ENCODE results near the gene DDX10.

Gene DDX10

DNA sequence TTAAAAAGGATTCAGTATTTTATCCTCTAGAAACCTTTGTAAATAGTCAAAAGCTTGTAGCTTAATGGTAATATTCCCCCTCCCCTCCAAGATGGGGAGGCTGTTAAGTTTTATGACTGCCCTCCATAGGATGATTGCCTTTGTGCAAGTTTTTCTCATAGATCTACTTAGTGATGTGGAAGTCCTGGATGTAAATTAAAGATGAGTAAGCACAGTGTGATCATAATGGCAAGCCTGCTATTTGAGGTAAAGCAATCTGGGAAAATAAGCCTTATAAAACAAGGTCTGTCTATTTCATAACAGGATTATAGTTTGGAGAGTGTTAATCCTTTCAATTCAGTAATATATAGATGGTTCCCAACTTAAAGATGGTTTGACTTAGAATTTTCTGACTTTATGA lies 216.3 kb downstream of the DDX10 start:
- DNase-seq, result no peak

DNA sequence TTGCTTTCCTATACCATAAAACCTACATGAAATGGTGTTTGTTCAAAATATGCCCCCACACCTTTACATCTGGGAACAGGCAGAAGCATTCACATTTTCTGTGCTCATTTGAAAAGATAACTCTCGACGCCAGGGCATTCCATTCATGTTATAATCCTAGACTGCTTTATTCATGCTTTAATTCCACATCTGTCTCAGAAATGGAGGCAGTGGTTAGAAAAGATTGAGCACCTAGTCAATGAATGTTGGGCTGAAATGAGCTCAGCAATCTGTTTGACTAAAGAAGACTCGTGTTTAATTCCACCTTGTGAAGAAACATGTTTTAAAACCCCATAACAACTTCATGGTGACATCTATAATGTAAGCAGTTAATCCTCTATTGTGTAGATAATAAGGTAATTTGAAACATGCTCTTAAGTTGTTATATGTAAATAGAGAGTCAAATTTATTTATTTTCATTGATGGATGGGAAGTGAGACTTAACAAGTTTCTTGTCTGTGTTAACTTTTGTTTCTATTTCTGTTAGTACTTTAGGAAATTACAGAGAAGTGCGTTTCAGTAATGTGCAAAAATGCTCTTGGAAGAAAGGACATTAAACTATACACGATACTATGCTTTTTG lies 217.5 kb downstream of the DDX10 start:
- no peak for DNase-seq

DNA sequence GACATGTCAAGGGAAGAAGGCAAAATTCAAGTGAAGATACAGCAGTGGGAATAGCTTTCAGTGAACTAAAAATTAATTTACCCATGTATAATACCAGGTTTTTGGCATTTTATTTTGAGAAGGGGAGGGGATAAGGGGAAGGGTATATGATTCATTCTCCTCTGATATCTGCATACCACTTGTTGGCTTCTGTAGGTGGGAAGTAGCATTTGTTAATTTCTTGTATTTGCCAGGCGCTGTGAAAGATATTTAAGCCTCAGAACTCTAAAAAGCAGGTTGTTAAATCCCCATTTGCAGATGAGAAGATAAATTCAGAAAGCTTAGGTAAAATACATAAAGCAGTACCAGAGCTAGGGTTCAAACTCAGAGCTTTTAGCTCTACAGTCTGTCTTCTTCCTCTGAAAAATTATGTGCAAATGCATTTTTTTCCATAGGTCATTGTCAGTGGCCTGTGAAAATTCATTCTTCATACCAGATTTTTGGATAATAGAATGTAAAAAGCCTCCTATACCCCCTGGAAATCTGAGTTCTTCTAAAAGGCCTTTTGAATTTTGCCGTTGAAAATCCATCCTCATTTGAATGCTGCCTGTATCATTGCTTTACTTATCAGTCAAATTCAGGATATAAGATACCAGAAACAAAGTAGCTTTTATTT lies 221.3 kb downstream of the DDX10 start:
- DNase-seq, result no peak

DNA sequence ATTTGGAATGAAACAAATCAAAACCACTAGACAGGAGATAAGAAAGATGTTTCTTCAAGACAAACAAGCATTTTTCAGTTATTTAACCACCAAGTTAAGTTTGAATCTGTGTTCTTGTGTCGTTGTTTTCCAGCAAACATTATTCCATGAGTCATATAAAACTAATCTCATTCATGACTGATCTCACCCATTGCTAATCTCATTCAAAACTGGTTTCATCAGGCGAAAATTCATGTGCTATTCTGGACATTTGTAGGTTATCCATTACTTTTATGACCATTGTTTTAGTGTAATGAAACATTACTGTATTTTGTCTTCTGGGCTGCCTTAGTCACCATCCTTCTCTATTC lies 221.8 kb downstream of the DDX10 start:
- DNase-seq, result no peak

DNA sequence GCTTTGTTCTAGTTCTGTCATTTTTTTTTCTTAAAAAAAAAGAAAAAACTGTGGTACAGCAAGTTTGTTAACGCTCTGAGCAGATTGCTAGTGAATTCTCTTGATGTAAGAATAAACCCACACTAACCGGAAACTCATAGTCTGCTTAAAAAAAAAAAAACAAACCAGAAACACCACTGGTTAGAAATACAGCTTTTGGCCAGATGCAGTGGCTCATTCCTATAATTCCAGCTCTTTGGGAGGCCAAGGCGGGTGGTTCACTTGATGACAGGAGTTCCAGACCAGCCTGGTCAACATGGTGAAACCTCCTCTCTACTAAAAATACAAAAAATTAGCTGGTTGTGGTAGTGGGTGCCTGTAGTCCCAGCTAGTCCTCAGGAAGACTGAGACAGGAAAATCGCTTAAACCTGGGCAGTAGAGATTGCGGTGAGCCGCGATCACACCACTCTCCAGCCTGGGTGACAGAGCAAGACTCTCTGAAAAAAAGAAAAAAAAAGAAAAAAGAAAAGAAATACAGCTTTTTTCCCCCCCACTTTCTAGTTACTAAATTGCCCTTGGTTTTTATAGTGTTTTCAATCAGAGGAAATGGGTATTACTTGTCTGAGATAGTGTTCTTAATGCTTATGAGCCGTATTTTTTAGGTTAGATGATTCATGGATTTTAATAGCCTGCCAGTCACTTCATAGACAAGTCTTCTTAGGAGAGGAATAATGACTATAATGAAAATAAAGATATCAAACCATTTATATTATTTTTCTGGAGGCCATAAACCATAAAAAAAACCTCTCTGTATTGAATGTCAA lies 222.8 kb downstream of the DDX10 start:
- peak; percentile 5 for DNase-seq

DNA sequence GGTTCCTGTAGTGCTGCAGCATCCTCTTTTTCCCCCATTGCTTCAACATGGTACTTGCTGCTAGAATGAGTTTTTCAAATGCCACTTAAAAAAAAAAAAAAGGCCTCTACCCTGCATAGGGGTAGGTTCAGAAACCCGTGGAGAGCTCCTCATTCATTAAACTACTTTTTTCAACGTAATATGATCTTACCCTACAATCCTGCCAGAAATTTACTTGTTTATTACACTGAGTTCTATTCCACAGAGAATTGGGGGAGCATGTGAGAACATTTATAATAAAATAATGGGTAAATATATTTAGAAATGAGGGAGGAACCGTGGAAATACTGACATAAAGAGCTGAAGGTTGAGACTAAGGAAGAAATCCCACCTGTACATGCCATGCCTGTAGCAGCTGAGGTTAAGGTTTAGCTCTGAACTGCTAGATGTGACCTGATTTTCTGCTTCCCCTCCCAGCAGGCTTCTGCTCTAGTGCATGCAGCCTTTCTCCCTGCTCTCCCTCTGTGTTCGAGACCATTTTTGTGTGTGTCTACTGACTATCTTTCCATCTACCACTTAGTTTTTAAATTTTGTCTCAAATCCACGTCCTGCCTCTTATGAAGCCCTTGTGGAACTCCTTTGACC lies 225.7 kb downstream of the DDX10 start:
- DNase-seq, result no peak

DNA sequence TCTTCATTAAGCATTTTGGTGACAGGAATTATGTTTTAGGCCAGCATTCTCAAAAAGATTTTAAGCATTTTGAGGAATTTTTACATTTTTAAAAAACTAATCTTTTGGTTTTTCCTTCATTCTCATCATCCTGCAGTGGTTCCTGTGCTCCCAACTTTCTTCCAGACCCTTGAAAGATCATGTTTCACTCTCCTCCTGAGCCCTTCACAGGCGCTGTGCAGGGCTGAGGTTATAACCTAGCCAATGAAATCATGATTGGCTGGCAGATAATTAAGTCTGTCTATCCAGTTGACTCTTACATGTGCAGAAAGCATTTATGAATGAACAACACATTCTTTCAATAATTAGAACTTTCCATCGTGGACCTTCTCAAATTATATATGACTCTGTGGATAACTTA lies 226.3 kb downstream of the DDX10 start:
- DNase-seq, result no peak

DNA sequence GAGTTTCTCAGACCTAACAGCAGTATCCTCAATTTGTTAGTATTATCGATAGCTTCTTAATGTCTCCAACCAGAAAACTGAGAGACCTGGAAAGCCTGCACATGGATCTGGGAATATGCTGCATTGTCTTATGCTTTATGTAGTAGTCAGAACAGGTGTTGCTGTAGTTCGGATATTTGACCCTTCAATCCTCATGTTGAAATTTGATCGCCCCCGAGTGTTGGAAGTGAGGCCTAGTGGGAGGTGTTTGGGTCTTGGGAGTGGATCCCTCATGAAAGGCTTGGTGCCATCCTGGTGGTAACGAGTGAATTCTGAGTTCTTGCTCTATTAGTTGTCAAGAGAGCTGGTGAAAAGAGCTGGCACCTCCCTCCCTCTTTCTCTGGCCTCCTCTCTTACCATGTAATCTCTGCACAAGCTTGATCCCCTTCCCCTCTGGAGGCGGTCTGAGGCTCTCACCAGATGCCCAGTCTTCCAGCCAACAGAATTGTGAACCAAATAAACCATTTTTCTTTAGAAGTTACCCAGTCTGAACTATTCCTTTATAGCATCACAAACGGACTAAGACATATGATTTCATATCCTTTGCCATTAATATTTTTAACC lies 227.1 kb downstream of the DDX10 start:
- no peak for DNase-seq

DNA sequence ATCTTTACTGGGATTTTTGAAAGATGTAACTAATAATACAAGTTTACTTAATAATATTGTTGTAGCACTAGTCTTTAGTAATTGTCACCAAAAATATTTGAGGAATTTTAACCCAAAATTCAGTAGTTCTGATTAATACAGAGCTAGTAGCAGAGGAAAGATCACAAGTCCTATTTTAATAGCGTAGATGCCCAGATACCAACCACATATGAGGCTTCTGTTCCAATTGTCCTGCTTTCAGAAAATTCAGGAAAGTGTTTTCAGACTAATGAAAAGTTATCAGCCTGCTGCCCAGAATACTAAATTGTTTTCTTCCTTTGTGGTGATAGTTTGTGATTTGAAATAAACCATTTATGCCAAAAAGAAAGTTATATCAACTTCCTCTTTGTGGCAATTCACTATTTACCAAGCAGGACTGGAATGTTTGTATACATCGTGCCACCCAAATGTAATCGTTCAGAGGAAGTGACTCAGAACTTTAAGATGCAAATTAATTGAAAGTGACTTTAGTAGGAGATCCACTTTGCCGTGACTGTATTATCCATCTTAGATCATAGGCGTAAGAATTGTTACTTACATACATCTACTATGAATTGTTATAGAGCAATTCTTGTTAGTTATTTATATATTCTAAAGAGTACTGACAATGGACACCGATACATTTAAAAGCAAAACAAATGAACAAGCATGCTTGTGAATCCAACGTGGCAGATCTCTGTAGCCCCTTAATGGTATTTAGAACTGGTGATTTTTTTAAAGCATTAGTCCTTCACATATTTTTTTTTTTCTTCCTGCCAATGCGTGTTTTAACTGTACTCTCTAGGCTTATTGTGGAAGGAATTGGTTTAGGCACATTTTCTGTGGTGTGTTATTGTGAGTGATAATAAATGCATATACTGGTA lies 231.0 kb downstream of the DDX10 start:
- no peak for DNase-seq

DNA sequence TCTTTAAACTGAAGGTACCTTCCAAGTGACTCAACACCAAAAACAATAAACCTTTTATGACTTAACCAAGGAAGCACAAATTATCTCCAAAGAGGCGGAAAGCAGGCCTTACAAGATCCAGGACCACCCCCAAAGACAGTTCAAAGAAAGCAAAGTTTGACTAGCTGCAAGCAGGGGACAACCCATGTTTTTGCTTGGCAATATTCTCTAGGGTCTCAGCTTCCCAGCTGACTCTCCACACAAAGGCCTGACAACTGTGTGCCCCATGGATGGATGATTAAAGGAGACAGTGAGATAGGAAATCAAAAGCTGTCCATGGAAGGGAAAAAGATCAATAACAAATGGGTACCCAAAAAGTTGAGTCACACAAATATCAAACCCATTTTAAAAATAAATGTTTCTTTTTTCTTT lies 232.2 kb downstream of the DDX10 start:
- no peak for DNase-seq

DNA sequence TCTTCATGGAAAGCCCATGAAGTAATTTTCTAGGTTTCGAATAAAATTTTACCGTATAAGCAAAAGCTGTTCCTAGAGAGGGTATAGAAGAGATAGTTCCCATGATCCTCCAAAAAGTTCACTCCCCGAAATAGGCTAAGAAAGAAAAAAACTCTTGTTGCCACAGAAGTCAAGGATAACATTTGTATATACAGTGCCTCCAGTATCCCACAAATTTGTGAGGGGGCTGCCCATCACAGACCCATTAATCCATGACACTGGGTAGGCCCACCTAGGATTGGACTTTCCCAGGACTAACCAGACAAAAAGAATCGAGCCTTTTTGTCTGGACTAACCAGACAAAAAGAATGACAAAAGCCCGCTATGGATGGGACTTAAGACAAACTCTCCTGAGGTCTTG lies 233.0 kb downstream of the DDX10 start:
- DNase-seq, result no peak

DNA sequence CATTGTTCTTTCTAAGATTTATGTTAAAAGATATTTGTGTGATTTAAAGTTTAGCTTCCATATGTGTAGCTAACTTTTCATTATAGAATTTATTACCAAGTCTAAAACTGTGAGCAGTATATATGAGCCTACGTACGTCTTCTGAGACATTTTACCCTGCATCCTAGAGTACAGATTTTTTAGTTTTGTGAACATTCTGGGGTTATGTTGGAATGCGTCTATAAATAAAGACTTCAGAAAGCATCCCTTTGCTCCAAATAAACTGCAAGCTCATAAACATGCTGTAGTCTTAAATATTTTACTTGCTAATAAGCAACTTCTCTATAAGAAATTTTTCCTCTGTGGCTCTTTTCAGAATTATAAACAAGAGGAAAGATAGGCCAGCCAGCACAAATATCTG lies 236.5 kb downstream of the DDX10 start:
- DNase-seq, result no peak

DNA sequence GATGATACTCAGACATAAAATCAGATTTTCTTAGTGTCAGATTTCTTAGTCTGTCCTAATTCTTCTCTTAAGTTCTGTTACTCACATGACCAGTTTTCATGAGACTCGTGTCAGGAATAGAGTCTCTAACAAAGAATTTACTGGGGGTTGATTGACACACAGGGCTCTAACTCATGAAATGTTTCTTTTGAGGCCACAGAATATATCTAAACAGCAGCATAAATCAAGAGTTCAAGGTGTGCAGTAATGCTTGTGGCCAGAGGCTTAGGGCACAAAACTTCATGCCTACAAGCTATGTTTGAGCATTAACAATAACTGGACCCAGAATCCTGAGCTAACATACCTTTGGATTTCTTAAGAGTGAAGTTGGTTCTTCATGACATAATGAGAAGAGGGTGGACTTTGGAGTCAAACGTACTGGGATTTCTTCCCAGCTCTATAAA lies 237.2 kb downstream of the DDX10 start:
- DNase-seq, result no peak

DNA sequence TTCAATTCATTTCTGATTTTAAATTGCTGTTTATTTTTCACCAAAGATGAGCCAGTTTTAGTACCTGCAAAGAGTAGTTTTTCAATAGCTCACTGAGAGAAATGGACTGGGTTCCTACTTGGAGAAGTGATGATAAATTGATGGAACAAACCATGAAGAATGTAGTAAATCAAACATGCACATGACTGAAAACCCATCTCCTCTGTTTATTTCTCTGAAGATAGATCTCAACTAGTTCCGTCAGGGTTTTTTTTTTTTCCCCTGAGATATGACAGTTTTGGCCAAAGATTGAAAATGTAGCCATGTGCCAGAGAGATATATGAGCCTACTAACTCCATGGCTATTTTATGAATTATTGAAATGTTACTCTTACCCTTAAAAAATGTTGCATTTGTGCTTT lies 239.6 kb downstream of the DDX10 start:
- no peak for DNase-seq

DNA sequence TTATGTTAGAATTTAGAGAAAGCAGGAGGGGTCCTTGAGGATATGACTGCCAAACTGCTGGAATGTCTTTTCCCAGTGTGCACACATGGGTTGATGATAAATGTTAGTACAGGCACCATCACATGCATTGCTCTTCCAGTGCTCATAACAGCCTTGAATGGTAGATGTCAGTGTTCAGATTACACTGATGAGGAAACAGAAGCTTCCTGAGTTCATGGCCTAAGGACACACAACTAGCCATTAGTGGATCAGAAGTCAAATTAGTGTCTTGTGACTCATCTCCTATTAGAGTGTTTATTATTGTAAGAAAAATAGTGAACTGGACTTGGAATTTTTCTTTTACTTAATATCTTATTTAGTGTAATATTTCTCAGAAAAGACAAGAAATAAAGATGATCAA lies 241.5 kb downstream of the DDX10 start:
- no peak for DNase-seq

DNA sequence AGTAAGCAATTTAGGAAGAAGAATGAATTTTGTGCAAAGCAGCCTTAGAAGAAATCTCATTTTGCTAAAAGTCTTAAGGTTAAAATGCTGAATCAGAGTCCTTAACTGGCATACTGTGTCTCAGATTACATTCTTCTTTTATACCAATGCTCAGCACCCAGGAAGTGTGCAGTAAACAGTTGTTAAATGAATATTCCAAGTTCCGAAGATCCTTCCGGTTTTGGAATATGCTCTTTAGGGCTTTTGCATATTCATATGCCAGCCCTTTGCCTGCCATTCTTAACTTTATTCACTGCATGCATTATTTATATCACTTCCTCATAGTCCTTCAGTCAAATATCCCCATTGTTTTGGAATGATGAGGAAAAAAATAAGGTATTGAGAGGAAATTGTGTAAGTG lies 242.0 kb downstream of the DDX10 start:
- DNase-seq, result no peak

DNA sequence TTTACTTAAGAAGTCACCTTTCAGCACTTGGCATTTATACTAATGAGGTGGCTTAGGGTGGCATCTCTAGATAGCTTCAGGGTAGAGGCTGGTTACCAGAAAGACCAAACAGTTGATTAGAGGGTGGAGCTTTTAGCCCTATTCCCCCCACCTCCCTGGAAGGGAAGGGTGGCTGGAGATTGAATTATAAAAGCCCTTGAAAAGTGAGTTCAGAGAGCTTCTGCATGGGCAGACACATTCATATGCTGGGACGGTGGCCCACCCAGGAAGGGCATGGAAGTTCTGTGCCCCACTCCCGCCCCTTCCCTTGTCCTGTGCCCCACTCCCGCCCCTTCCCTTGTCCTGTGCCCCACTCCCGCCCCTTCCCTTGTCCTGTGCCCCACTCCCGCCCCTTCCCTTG lies 244.2 kb downstream of the DDX10 start:
- no peak for DNase-seq

DNA sequence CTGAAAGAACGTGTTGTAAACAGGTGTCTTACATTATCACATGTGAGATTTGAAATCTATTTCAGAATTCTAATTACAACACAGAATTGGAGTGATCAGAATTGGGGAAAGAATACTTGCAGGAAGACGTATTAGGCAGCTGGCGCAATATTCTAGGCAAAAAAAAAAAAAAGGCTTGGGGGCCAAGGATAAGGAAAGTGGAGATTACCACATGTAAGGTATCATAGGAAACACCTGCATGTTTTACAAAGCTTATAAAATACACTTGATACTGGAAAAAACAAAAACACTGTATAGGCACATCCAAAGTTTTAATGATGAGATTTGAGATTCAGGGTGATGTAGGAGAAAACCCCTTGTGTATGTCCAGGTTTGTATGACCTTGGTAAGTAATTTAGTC lies 245.1 kb downstream of the DDX10 start:
- no peak for DNase-seq

DNA sequence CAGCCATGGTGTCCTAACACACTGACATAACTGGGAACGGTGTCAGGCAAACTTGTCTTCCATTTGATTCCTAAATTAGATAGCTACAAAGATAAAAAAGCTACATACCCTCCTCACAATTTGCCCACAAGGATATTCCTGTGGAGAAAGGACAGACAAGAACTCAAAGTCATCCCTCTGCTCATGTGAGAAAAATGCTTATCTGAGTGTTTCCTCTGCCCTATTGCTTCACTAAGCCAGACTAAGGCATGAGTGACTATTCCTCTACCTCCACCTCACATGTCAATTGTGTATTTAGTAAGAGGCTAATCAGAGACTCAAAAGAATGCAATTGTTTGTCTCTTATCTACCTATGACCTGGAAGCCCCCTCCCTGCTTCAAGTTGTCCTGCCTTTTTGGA lies 247.7 kb downstream of the DDX10 start:
- DNase-seq, result no peak

DNA sequence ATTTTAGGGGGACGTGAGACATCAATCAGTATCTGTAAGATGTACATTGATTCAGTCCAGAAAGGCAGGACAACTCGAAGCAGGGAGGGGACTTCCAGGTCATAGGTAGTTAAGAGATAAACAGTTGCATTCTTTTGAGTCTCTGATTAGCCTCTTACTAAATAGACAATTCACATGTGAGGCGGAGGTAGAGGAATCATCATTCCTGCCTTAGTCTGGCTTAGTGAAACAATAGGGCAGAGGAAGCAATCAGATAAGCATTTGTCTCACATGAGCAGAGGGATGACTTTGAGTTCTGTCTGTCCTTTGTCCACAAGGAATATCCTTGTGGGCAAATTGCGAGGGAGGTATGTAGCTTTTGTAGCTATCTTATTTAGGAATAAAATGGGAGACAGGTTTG lies 248.3 kb downstream of the DDX10 start:
- no peak for DNase-seq

DNA sequence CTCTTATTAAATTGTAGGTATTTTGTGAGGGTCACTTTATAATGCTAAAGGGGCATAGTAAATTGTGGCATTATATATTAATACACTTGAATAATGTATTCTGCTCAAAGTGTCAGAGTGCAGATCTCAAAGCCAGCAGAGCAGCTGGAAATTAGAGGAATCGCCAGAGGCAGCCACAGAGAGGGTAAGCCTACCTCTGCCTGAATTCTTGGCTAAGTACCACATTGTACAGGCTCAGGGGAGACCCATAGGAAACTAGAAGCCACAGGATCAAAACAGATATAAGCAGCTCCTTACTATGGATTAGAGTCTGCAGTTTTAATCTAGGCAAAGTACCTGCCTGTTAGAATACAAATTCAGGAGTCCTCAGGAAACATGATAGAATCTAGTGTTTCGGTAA lies 249.3 kb downstream of the DDX10 start:
- no peak for DNase-seq

DNA sequence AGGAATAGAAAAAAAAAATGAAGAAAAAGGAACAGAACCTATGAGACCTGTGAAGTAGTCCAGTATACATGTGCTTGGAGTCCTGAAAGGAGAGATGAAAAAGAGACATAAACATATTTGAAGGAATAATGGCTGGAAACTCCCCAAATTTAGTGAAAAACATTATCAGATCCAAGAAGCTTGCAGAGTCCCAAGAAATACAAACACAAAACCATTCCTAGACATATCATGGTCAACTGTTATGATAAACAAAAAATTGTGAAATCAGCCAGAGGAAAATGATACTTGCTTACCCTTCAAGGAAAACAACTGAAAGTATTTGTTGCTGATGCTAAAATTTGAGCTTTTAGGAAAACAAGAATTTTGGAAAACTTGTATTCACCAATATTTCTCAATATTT lies 250.1 kb downstream of the DDX10 start:
- no peak for DNase-seq

Measured in CD4-positive, alpha-beta T cell treated with Interleukin-17A for 1 hour (primary cell).